ENCODE results near the gene CDCP1. TPM values are rescaled to one million over a fixed set of nuclear protein-coding genes. Genes with fewer than 3 reads are reported as not detected.
"Not testable (repeated sequence)": the region's sequence is repeated elsewhere in the genome, so short reads cannot be mapped to it uniquely, and the experiment has no call there.

The CDCP1 gene
- total RNA-seq, 1 experiment from 2014 or later, result not detected

GRCh38 chr3:45097296-45097883, 48.8 kb downstream of the CDCP1 start:
- DNase-seq (ENCODE audit: low spot score), result no peak
- in situ Hi-C loops (cut with HindIII; ENCODE audit: low sequenced_read_pairs), result no loop called here

DNA sequence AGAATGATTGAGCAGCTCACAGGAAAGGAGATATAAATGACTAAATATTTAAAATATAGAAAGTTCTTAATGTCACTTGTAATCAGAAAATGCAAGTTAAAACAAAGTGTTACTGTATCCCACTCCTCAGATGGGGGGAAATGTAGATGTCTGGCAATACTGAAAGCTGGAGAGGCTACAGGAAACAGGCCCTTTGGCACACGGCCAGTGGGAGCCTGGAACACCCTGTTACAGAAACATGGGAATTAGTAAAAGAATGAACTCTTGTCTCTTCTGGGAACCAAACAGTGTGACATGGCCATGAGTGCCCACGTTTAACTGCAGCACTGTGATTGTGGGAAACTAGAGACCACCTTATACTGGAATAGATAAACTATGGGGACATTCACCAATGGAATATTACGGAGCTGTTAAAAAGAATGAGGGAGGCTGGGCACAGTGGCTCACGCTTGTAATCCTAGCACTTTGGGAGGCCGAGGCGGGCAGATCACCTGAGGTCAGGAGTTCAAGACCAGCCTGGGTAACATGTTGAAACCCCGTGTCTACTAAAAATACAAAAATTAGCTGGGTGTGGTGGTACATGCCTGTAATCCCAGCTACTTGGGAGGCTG, 50.2 kb downstream of the CDCP1 start:
- no peak for DNase-seq (ENCODE audit: low spot score)
- in situ Hi-C loops (cut with HindIII; ENCODE audit: low sequenced_read_pairs), result no loop called here

GRCh38 chr3:45093176-45093575, 53.0 kb downstream of the CDCP1 start:
- DNase-seq (ENCODE audit: low spot score), result no peak

DNA sequence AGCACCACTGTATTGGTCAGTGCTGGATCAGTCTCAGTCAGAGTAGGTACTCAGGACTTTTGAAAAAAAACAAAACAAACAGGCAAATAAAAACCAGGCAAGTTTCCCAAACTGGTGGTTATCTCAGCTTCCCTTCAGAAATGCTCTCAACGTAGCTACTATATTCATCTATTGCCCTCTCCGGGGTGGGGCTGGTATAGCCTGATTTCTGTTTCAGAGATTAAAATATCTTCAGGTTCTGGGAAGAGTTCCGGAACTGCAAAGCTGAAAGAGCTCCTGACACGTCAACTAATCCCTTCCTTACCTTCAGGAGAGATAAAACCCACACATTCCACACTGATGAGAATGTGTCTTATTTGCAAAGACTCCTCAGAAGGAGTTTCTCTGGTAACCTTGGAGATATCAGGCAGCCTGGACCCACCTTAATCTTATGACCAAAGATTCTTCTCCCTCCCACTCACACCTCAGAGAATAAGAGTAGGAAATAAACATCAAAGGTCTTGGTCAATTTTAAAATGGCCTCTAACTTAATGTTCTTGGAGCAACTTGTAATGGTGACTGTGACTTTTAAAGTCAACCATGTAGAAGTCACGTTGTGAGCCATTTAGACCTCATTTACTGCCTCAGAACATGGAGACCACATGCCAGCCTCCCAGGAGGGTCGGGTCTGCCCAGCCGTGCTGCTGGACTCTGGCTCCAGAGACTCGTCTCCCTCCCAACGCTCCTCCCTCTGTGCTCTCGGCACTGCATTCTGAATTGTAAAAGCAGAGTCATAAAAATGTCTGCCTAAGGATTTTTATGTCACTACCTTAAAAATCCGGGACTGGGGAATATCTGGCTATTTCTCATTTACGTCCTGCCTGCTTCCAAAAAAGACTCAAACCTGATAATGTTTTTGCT, 53.8 kb downstream of the CDCP1 start:
- DNase-seq (ENCODE audit: low spot score), result no peak
- in situ Hi-C loops (cut with HindIII; ENCODE audit: low sequenced_read_pairs), result no loop called here

More at GRCh38 chr3:45093176-45093575, 53.0 kb downstream of the CDCP1 start:
- in situ Hi-C loops (cut with HindIII; ENCODE audit: low sequenced_read_pairs), result no loop called here

- in situ Hi-C loops (cut with HindIII; ENCODE audit: low sequenced_read_pairs), result no loop called here
Measured at GRCh38 chr3:45090855-45091254, 55.3 kb downstream of the CDCP1 start.

DNA sequence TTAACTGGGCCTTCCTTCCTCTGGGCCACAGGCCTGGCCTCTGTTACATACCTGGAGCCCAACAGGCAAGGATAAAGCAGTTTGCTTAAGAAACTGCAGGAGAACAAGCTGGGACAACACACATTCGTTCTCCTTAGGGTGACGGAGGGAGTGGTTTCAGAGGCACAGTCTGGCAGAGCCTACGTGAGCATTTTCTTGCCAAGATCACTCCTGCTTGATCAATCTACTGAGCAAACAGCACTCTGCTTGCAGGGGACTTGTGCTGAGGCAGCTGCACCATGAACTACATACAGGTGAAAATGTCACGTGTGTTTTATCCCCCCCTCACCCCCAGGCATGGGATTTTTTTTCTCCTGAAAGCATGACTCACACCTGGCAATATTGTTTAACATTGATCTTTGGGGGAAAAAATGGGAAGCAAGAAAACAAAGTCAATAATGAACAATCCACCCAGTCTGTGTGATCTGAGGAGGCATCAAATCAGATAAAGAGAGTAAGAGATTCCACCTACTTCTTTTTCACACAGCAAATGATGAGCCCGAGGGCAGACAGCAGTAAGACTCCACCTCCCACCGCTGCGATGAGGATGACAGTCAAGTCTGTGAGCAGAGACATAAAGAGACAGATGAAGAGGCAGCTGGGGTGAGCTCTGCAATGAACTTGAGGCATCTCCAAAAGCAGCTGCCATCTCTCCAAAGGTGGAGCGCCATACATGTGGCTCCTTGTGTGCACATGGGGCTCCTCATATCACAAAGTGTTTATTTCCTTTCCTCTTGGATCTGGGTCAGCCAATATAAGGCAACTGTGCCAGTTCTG, 57.4 kb downstream of the CDCP1 start:
- in situ Hi-C loops (cut with HindIII; ENCODE audit: low sequenced_read_pairs), result no loop called here

More at GRCh38 chr3:45090855-45091254, 55.3 kb downstream of the CDCP1 start:
- DNase-seq (ENCODE audit: low spot score), result no peak

GRCh38 chr3:45087155-45087554, 59.0 kb downstream of the CDCP1 start:
- DNase-seq (ENCODE audit: low spot score), result peak; percentile 9
- in situ Hi-C loops (cut with HindIII; ENCODE audit: low sequenced_read_pairs), result no loop called here

More for the DNA sequence above, 57.4 kb downstream of the CDCP1 start:
- no peak for DNase-seq (ENCODE audit: low spot score)

DNA sequence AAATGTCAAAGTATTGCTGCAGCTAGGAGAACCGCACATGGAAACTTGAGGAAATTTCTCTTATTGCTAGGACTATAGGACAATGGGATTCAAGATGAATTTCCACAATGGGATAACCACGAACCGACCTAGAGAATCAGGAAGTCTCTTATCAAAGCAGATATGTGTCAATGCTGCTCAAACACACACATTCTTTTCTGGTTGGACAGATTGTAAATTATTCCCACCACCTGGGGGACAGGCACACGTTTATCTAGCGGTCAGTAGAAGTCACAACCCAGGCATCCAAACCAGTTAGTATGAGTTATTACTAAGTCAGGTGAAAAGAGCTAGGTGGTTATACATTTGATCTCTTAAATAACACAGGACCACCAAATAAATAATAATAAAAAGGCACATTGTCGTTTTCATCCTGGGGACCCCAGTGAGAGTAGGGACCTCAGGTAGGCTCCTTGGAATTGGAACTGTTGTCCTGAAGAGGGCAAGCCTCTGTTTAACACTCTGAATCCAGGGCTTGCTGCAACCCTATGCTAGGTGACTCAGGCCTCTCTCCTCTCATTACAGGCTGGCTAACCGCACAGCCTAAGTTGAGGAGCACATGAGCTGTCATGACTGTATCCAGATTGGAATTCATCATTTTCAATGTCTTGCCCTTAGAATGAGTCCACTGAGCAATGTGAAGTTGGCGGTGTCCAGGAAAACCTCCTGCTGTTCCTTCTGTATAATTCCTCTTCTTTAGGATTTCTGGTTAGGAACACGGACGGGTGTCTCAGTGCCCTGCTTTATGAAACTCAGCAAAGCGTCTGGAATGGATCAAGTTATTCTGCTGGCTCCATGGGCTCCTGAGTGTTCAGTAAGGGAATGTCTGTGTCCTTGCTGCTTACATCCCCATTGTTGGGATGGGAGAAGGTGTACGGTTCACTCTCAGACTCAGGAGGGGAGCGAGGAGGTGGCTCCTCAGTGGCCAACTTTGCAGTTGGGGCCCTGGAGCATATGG, 61.1 kb downstream of the CDCP1 start:
- DNase-seq (ENCODE audit: low spot score), result no peak
- in situ Hi-C loops (cut with HindIII; ENCODE audit: low sequenced_read_pairs), result no loop called here

- no peak for DNase-seq (ENCODE audit: low spot score)
- in situ Hi-C loops (cut with HindIII; ENCODE audit: low sequenced_read_pairs), result no loop called here
Measured at GRCh38 chr3:45084361-45084760, 61.8 kb downstream of the CDCP1 start.

DNA sequence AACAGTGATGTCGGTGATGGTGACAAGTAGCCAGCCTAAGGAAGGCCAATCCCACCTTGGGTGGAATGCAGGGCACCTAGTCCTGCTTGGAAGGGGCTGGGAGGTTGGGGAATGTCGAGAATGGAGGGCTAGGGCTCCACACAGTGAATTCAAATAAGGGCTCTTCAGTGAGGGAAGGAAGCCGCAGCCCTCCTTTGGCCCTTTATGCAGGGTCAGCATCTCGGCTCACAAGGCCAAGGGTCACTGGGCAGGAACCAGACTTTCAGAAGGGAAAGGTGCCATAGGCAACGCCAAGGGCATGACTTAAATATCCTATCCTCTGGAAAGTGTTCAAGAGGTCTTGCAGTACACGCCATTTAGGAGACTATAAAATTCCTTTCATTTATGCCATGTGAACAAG, 63.2 kb downstream of the CDCP1 start:
- in situ Hi-C loops (cut with HindIII; ENCODE audit: low sequenced_read_pairs), result no loop called here
- DNase-seq (ENCODE audit: low spot score), result no peak

DNA sequence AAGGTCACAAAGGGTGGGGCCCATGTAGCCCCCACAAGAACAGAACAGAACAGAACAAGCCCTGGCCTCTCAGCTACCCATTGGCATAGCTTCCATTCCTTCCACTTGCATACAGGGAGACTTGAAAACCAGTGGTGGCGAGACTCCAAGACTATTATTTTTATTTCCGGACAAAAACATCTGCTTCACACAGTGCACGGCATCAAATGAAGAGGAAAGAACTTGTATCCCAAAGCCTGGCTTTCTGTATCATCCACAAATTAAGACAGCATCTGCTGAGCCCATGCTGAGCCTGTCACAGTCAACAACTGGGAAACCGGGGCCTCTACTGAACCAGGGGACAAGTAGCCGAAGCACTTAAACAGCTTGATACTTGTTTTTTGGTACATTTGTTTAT, 64.0 kb downstream of the CDCP1 start:
- in situ Hi-C loops (cut with HindIII; ENCODE audit: low sequenced_read_pairs), result no loop called here
- DNase-seq (ENCODE audit: low spot score), result no peak

- in situ Hi-C loops (cut with HindIII; ENCODE audit: low sequenced_read_pairs), result no loop called here
Measured at GRCh38 chr3:45081506-45082141, 64.6 kb downstream of the CDCP1 start.

DNA sequence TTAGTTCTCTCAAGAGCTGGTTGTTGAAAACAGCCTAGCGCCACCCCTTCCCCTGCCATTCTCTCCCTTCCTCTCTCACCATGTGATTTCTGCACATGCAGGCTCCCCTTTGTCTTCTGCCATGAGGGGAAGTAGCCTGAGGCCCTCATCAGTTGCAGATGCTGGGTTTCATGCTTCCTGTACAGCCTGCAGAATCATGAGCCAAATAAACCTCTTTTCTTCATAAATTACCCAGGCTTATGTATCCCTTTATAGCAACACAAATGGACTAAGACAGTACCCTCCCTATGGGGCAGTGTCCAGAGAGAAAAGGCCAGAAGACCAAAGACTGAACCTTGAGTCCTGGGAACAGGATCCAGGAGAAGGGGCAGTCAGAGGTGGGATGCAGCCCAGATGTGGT, 65.4 kb downstream of the CDCP1 start:
- in situ Hi-C loops (cut with HindIII; ENCODE audit: low sequenced_read_pairs), result no loop called here
- no peak for DNase-seq (ENCODE audit: low spot score)

More at GRCh38 chr3:45081506-45082141, 64.6 kb downstream of the CDCP1 start:
- no peak for DNase-seq (ENCODE audit: low spot score)

DNA sequence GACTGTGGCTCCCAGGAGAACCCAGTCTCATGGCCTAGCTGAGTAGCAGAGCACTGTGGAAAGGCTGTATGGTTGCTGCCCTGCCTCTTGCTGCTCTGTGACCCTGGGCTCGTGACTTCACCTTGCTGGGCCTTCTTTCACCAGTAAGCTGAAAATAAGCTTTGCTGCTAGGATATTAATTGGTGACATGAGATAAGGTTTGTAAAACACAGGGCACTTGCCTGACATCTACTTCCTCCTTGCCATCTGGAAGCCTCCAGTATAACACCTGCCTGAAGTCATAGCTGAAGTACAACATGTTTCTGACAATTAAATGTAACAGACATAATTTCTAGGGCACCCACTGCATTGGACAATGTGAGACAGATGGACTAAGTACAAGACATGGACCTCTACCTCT, 66.5 kb downstream of the CDCP1 start:
- in situ Hi-C loops (cut with HindIII; ENCODE audit: low sequenced_read_pairs), result no loop called here
- no peak for DNase-seq (ENCODE audit: low spot score)

- in situ Hi-C loops (cut with HindIII; ENCODE audit: low sequenced_read_pairs), result no loop called here
- DNase-seq (ENCODE audit: low spot score), result no peak
Measured at GRCh38 chr3:45078910-45079522, 67.2 kb downstream of the CDCP1 start.

DNA sequence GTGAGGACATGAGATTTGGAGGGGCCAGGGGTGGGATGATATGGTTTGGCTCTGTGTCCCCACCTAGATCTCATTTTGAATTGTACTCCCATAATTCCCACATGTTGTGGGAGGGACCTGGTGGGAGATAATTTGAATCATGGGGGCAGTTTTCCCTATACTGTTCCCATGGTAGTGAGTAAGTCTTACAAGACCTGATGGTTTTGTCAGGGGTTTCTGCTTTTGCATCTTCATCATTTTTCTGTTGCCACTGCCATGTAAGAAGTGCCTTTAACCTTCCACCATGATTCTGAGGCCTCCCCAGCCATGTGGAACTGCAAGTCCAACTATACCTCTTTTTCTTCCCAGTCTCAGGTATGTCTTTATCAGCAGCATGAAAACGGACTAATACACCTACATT, 67.9 kb downstream of the CDCP1 start:
- DNase-seq (ENCODE audit: low spot score); in situ Hi-C loops (cut with HindIII; ENCODE audit: low sequenced_read_pairs): not testable (repeated sequence)

GRCh38 chr3:45075821-45076625, 70.2 kb downstream of the CDCP1 start:
- in situ Hi-C loops (cut with HindIII; ENCODE audit: low sequenced_read_pairs), result no loop called here

More at GRCh38 chr3:45075821-45076625, 70.2 kb downstream of the CDCP1 start:
- DNase-seq (ENCODE audit: low spot score), result no peak

Data from G401 (cell line).